ENCODE results near the gene TBC1D5.

- TF ChIP-seq SNAI2 (CRISPR knock-in tag; IDR thresholded peaks at IDR 0.05) (no peak), ZC3H10 (CRISPR knock-in tag; IDR thresholded peaks at IDR 0.05) (no peak), ZFP30 (CRISPR knock-in tag; IDR thresholded peaks at IDR 0.05) (no peak), BACH2 (CRISPR knock-in tag; IDR thresholded peaks at IDR 0.05; ENCODE audit: borderline replicate concordance) (no peak), PATZ1 (CRISPR knock-in tag; IDR thresholded peaks at IDR 0.05; ENCODE audit: borderline replicate concordance) (no peak), ZNF70 (CRISPR knock-in tag; IDR thresholded peaks at IDR 0.05) (no peak), CSRNP3 (CRISPR knock-in tag; IDR thresholded peaks at IDR 0.05) (no peak), ESRRG (CRISPR knock-in tag; IDR thresholded peaks at IDR 0.05) (no peak), POU6F1 (CRISPR knock-in tag; IDR thresholded peaks at IDR 0.05; ENCODE audit: borderline replicate concordance, low read depth) (no peak), ZNF8 (CRISPR knock-in tag; IDR thresholded peaks at IDR 0.05) (no peak)
These were observed 329.4 kb downstream of the TBC1D5 start for GRCh38 chr3:17412950-17413530.

Measured in SK-N-SH treated with all-trans-retinoic acid at 6 μM for 48 hours (cell line).